GM03348 (cell line): ENCODE measurements around the gene PRDM16.

Experiments used
- DNase-seq: peaks from one replicate; pipeline ENCODE4 v3.0.0; 2012; ENCODE audit warnings: low spot score

PRDM16 gene

GRCh38 chr1:3207217-3207848 is 138.3 kb downstream of the PRDM16 start:
- DNase-seq = no peak

- no peak for DNase-seq
These were observed 139.8 kb downstream of the PRDM16 start for GRCh38 chr1:3208819-3209200.

- DNase-seq = no peak
These were observed 140.2 kb downstream of the PRDM16 start for GRCh38 chr1:3209201-3209600.

- no peak for DNase-seq
These were observed 142.8 kb downstream of the PRDM16 start for GRCh38 chr1:3211582-3212375.

- no peak for DNase-seq
These were observed 143.7 kb downstream of the PRDM16 start for GRCh38 chr1:3212453-3213355.

GRCh38 chr1:3213730-3214129 is 144.7 kb downstream of the PRDM16 start:
- no peak for DNase-seq

- no peak for DNase-seq
These were observed 146.4 kb downstream of the PRDM16 start for GRCh38 chr1:3215198-3216014.

GRCh38 chr1:3216015-3216391 is 147.0 kb downstream of the PRDM16 start:
- DNase-seq = no peak

GRCh38 chr1:3217181-3217641 is 148.2 kb downstream of the PRDM16 start:
- DNase-seq = no peak

GRCh38 chr1:3217979-3218679 is 149.1 kb downstream of the PRDM16 start:
- no peak for DNase-seq

GRCh38 chr1:3219005-3219790 is 150.2 kb downstream of the PRDM16 start:
- DNase-seq = peak; percentile 73

GRCh38 chr1:3219791-3220467 is 150.9 kb downstream of the PRDM16 start:
- DNase-seq = no peak

- DNase-seq = no peak
These were observed 152.4 kb downstream of the PRDM16 start for GRCh38 chr1:3221112-3222041.

- DNase-seq = no peak
These were observed 153.2 kb downstream of the PRDM16 start for GRCh38 chr1:3222042-3222692.

- DNase-seq = no peak
These were observed 156.7 kb downstream of the PRDM16 start for GRCh38 chr1:3225661-3226060.

GRCh38 chr1:3226191-3226590 is 157.2 kb downstream of the PRDM16 start:
- DNase-seq = no peak

GRCh38 chr1:3226701-3227350 is 157.8 kb downstream of the PRDM16 start:
- DNase-seq = no peak

GRCh38 chr1:3227351-3227704 is 158.3 kb downstream of the PRDM16 start:
- no peak for DNase-seq
